Activated CD4-positive, CD25-positive, alpha-beta regulatory T cell (primary cell): ENCODE measurements around the gene TBL1Y.
"Not testable (repeated sequence)": the region's sequence is repeated elsewhere in the genome, so short reads cannot be mapped to it uniquely, and the experiment has no call there.

Source experiments
- DNase-seq, 4 experiments: peaks; one replicate each; lab custom pipeline; 2025; lab: John Stamatoyannopoulos, UW

TBL1Y gene

GRCh38 chrY:6972271-6972887 lies 61.9 kb downstream of the TBL1Y start:
- DNase-seq = no peak

- DNase-seq = no peak
Observed at GRCh38 chrY:6974971-6975370, 64.5 kb downstream of the TBL1Y start.

GRCh38 chrY:6977783-6978182 lies 67.3 kb downstream of the TBL1Y start:
- DNase-seq = no peak

GRCh38 chrY:6983221-6983620 lies 72.7 kb downstream of the TBL1Y start:
- no peak for DNase-seq

GRCh38 chrY:6987811-6988210 lies 77.3 kb downstream of the TBL1Y start:
- no peak for DNase-seq

- DNase-seq = no peak
Observed at GRCh38 chrY:6989886-6990620, 79.6 kb downstream of the TBL1Y start.

GRCh38 chrY:6992041-6992440 lies 81.5 kb downstream of the TBL1Y start:
- no peak for DNase-seq

GRCh38 chrY:6995987-6996386 lies 85.5 kb downstream of the TBL1Y start:
- no peak for DNase-seq

GRCh38 chrY:6997503-6998066 lies 87.1 kb downstream of the TBL1Y start:
- no peak for DNase-seq

GRCh38 chrY:6999905-7000304 lies 89.4 kb downstream of the TBL1Y start:
- no peak for DNase-seq

GRCh38 chrY:7002581-7002980 lies 92.1 kb downstream of the TBL1Y start:
- DNase-seq = no peak

GRCh38 chrY:7007911-7008310 lies 97.4 kb downstream of the TBL1Y start:
- DNase-seq = no peak

- DNase-seq = no peak
Observed at GRCh38 chrY:7008578-7009355, 98.3 kb downstream of the TBL1Y start.

GRCh38 chrY:7013051-7013450 lies 102.6 kb downstream of the TBL1Y start:
- no peak for DNase-seq

GRCh38 chrY:7016521-7016920 lies 106.0 kb downstream of the TBL1Y start:
- no peak for DNase-seq

- no peak for DNase-seq
Observed at GRCh38 chrY:7017244-7018080, 107.0 kb downstream of the TBL1Y start.

GRCh38 chrY:7039037-7039436 lies 128.5 kb downstream of the TBL1Y start:
- no peak for DNase-seq

GRCh38 chrY:7040662-7041061 lies 130.2 kb downstream of the TBL1Y start:
- DNase-seq = no peak

- no peak for DNase-seq
Observed at GRCh38 chrY:7041983-7042382, 131.5 kb downstream of the TBL1Y start.

- not testable (repeated sequence) for DNase-seq
Observed at GRCh38 chrY:7052461-7052860, 142.0 kb downstream of the TBL1Y start.

- no peak for DNase-seq
Observed at GRCh38 chrY:7056886-7057285, 146.4 kb downstream of the TBL1Y start.

- no peak for DNase-seq
Observed at GRCh38 chrY:7078725-7079124, 168.2 kb downstream of the TBL1Y start.
